GM12878 (cell line): ENCODE measurements around the gene CHST13. TPM values are rescaled to one million over a fixed set of nuclear protein-coding genes. Genes with fewer than 3 reads are reported as not detected.
A peak's percentile ranks its signal among the peaks of the same experiment; 100 is the strongest.

Experiments used
- ATAC-seq: fragments of 200-7000 bp; cut with Tn5 transposase; 3 replicates; pipeline ENCODE4 v1.9.1; 2020; ENCODE audit warnings: mild to moderate bottlenecking, moderate library complexity
- BruUV-seq: library from RNA; stranded (reverse); fragments of 400-500 nt; replicated peaks from 2 replicates; lab custom pipeline; 2021; lab: Mats Ljungman, UMichigan
- CTCF ChIA-PET: fragments of 300-600 bp; sonication (Branson Sonifier 250); formaldehyde crosslinking; extraction: SDS; loops from one replicate; lab custom pipeline; 2021; ENCODE audit warnings: inconsistent platforms; lab: Yijun Ruan, JAX
- POLR2A ChIA-PET: fragments of 350-600 bp; formaldehyde crosslinking; extraction: SDS; loops from one replicate; lab custom pipeline; 2021; ENCODE audit warnings: inconsistent platforms; lab: Charles Lee
- RAD21 ChIA-PET: fragments of 300-600 bp; sonication (Branson Sonifier 250); formaldehyde crosslinking; loops from one replicate; lab custom pipeline; 2023; ENCODE audit warnings: antibody characterized with exemption; ENCODE audit not compliant: unreplicated experiment; lab: Charles Lee
- SMC1A ChIA-PET: fragments of 300-600 bp; sonication (Branson Sonifier 250); formaldehyde crosslinking; loops from one replicate; lab custom pipeline; 2023; ENCODE audit not compliant: unreplicated experiment, uncharacterized antibody; lab: Charles Lee
- DNase-seq: peaks from one replicate; pipeline ENCODE4 v3.0.0-alpha.2; 2011; ENCODE audit warnings: low read depth, low spot score
- FAIRE-seq: peaks from 3 replicates; lab custom pipeline; 2011; peaks lifted over from hg19 to GRCh38; lab: Jason Lieb, UNC
- H2AFZ ChIP-seq: 2 replicates; pipeline ENCODE4 v1.6.0; 2011; ENCODE audit warnings: low read depth, low read length, control low read depth; ENCODE audit not compliant: control insufficient read depth
- H3K27ac ChIP-seq: 2 replicates; pipeline ENCODE4 v1.5.1; 2011; ENCODE audit warnings: control low read depth; ENCODE audit not compliant: control insufficient read depth, insufficient read depth
- H3K27me3 ChIP-seq, 2 experiments: replicated peaks in 1 of 2; 2 replicates each; pipeline versions ENCODE4 v1.6.0 to v1.6.1; 2011; ENCODE audit warnings: low read length in 1 of 2; ENCODE audit not compliant: control insufficient read depth in 2 of 2, insufficient read depth in 2 of 2
- H3K36me3 ChIP-seq, 2 experiments: 2 replicates each; pipeline ENCODE4 v1.5.1; 2011; ENCODE audit warnings: low read length in 1 of 2; ENCODE audit not compliant: control insufficient read depth in 2 of 2, insufficient read depth in 2 of 2
- H3K4me1 ChIP-seq: 2 replicates; pipeline ENCODE4 v1.6.1; 2011; ENCODE audit warnings: mild to moderate bottlenecking, low read length, moderate library complexity, mixed read lengths; ENCODE audit not compliant: control insufficient read depth, insufficient read depth
- H3K4me2 ChIP-seq: 2 replicates; pipeline ENCODE4 v1.6.0; 2011; ENCODE audit warnings: control low read depth; ENCODE audit not compliant: control insufficient read depth, insufficient read depth
- H3K4me3 ChIP-seq: fragments of 200-600 bp; sonication (generic); 2 replicates; pipeline ENCODE4 v1.5.1; 2016
- H3K79me2 ChIP-seq: 2 replicates; pipeline ENCODE4 v1.6.0; 2011; ENCODE audit warnings: low read length; ENCODE audit not compliant: control insufficient read depth, insufficient read depth
- H3K9ac ChIP-seq: 2 replicates; pipeline ENCODE4 v1.8.0; 2011; ENCODE audit warnings: low read length, control low read depth, mixed read lengths; ENCODE audit not compliant: control insufficient read depth, insufficient read depth
- H3K9me3 ChIP-seq: replicated peaks from 3 replicates; pipeline ENCODE4 v1.5.1; 2011; ENCODE audit warnings: mild to moderate bottlenecking, low read length; ENCODE audit not compliant: control insufficient read depth, insufficient read depth
- H4K20me1 ChIP-seq: 2 replicates; pipeline ENCODE4 v1.6.0; 2011; ENCODE audit not compliant: control insufficient read depth, insufficient read depth
- BCL11A ChIP-seq: IDR thresholded peaks from 2 replicates; pipeline ENCODE4 v1.6.1; 2011; ENCODE audit warnings: low read depth, low read length
- CBFB ChIP-seq: IDR thresholded peaks from 2 replicates; pipeline ENCODE4 v1.6.1; 2016; ENCODE audit warnings: antibody characterized with exemption, low read depth
- NR2C2 ChIP-seq: IDR thresholded peaks from 2 replicates; pipeline ENCODE4 v1.6.1; 2011; ENCODE audit warnings: borderline replicate concordance, low read depth; ENCODE audit not compliant: control insufficient read depth, insufficient read length
- WGBS: methylation state at CpG from one replicate; pipeline ENCODE4 v1.1.6; 2016; ENCODE audit warnings: low lambda C conversion rate; ENCODE audit not compliant: insufficient replicate concordance, insufficient coverage; ENCODE audit errors: missing lambda C conversion rate; 5-methylcytosine and 5-hydroxymethylcytosine counted together
- in situ Hi-C: fragments of 300-500 bp; cut with MboI; formaldehyde crosslinking; loops from 9 replicates; pipeline ENCODE4 v1.14.3; 2018; ENCODE audit warnings: mixed read lengths
- intact Hi-C: fragments of 100-400 bp; cut with micrococcal nuclease; formaldehyde crosslinking; loops from one replicate; pipeline ENCODE4 v1.14.2; 2022; ENCODE audit not compliant: unreplicated experiment
- polyA plus RNA-seq, 11 experiments: library from polyadenylated mRNA; depleted of rRNA in 4 of 11; unstranded in 6 of 11; stranded (reverse) in 5 of 11; fragments of >200 nt; fragmentation: Nextera tagmentation in 4 of 11; fragmentation: Illumina TruSeq in 1 of 11; extraction: Ambion mirVana in 4 of 11; extraction: Trizol in 1 of 11; gene quantifications; 1 replicate in 1 of 11; 2 replicates in 10 of 11; pipeline versions ENCODE4 v1.2.1 to v1.2.3, GENCODE V29; 2011 to 2016; ENCODE audit warnings: inconsistent platforms in 2 of 11, missing spikeins in 2 of 11, low read depth in 1 of 11
- total RNA-seq, 4 experiments: library from RNA; depleted of rRNA in 3 of 4; stranded (reverse); fragments of >200 nt in 3 of 4; fragmentation: Illumina TruSeq in 1 of 4; extraction: Trizol in 1 of 4; gene quantifications; 2 replicates each; pipeline versions ENCODE4 v1.2.1 to v1.2.3, GENCODE V29; 2013 to 2021

CHST13 gene
- total and polyA plus RNA-seq, 10 of the 15 experiments (the other 5 are each of a cell fraction or from before 2014, with no cell fraction given), result not detected

DNA sequence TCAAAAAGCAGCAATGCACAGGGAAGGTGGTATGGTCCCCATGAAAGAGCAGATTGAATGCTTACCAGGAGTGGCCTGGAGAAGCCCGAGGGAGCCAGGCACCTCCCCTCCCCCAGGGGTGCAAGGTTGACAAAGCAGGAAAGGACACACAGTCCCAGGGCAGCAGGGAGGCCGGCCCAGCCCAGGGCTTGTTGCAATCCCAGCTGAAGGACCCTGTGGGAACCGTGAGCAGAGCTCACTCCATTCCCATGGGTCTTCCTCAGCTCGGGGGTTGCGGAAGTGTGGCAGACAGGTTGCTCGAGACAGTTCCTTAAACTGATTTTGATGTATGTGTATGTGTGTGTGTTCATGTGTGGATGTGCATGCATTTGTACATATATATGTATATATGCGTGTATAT, 22.2 kb upstream of the CHST13 start:
- no peak for TF ChIP-seq CBFB
- WGBS, result 33% methylated on average over 7 of the region's 7 CpGs
- H3K79me2 ChIP-seq, result no peaks in the 10 kb centered on the region
- H3K4me2 ChIP-seq, result no peak overlapping the region
- FAIRE-seq, result no peak
- ChIA-PET CTCF (no interaction called here), RAD21 (no interaction called here), POLR2A (interaction anchor here (0.5 kb wide), 1 partner anchor 588 kb away, joined by 8 read pairs; no protein-coding TSS in a partner anchor), SMC1A (no interaction called here)
- H3K9ac ChIP-seq, result no peak overlapping the region
- BruUV-seq, result no TSS peak
- DNase-seq, result no peak
- in situ Hi-C loops, result no loop called here
- H3K4me3 ChIP-seq, result no peak overlapping the region
- H3K4me1 ChIP-seq, result no peaks in the 10 kb centered on the region
- H4K20me1 ChIP-seq, result no peaks in the 10 kb centered on the region
- H3K9me3 ChIP-seq, result no peaks in the 10 kb centered on the region
- H3K27me3 ChIP-seq, result no peaks in the 10 kb centered on the region
- H2AFZ ChIP-seq, result no peak overlapping the region
- ATAC-seq, result no peak
- no peak overlapping the region for H3K27ac ChIP-seq
- H3K36me3 ChIP-seq, result no peaks in the 10 kb centered on the region
- intact Hi-C loops, result no loop called here

DNA sequence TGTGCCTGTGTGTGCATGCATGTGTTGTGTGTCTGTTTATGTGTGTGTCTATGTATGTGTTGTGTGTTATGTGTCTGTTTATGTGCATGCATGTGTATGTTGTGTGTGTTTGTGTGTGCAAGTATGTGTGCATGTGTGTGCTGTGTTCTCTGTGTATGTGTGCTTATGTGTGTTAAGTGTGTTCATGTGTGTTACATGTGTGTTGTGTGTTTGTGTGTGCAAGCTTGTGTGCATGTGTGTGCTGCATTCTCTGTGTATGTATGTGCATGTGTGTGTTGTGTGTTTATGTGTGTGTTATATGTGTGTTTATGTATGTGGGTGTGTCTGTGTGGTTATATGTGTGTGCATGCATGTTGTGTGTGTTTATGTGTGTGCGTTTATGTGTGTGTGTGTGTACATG, 21.3 kb upstream of the CHST13 start:
- no peak for FAIRE-seq
- in situ Hi-C loops, result no loop called here

More for the DNA sequence above, 21.3 kb upstream of the CHST13 start:
- no peaks in the 10 kb centered on the region for H3K9me3 ChIP-seq
- no peak overlapping the region for H3K4me3 ChIP-seq
- no peaks in the 10 kb centered on the region for H3K4me1 ChIP-seq
- ChIA-PET RAD21 (no interaction called here), POLR2A (no interaction called here), SMC1A (no interaction called here), CTCF (no interaction called here)
- no peak overlapping the region for H3K4me2 ChIP-seq
- no peaks in the 10 kb centered on the region; a peak in 1 of 4 replicates for H3K27me3 ChIP-seq
- DNase-seq, result no peak
- intact Hi-C loops, result no loop called here
- no peak for ATAC-seq
- H3K9ac ChIP-seq, result no peak overlapping the region
- no peak overlapping the region for H2AFZ ChIP-seq
- BruUV-seq, result no TSS peak
- H4K20me1 ChIP-seq, result no peaks in the 10 kb centered on the region
- H3K36me3 ChIP-seq, result no peaks in the 10 kb centered on the region
- H3K27ac ChIP-seq, result no peak overlapping the region
- 44% methylated on average over 1 of the region's 1 CpG for WGBS
- TF ChIP-seq BCL11A, result no peak
- TF ChIP-seq NR2C2, result peak; percentile 51
- no peaks in the 10 kb centered on the region for H3K79me2 ChIP-seq
